HCT116 (cell line): ENCODE data around the gene CAMK1D.
A peak's percentile ranks its signal among the peaks of the same experiment; 100 is the strongest.

Experiments used
- EZH2 ChIP-seq: fragments of 200-600 bp; sonication (generic); IDR thresholded peaks from 2 replicates; pipeline ENCODE4 v1.6.1; 2017; ENCODE audit warnings: antibody characterized with exemption, mixed run types
- EZH2phosphoT487 ChIP-seq: fragments of 200-600 bp; IDR thresholded peaks from 2 replicates; pipeline ENCODE4 v1.6.1; 2018; ENCODE audit warnings: antibody characterized with exemption, borderline replicate concordance
- JUND ChIP-seq: IDR thresholded peaks from 2 replicates; pipeline ENCODE4 v1.6.1; 2012
- POLR2A ChIP-seq: IDR thresholded peaks from 2 replicates; pipeline ENCODE4 v1.7.0; 2011; ENCODE audit warnings: borderline replicate concordance; ENCODE audit not compliant: insufficient read depth, insufficient read length; ENCODE audit errors: extremely low read depth
- POLR2AphosphoS5 ChIP-seq: IDR thresholded peaks from 2 replicates; pipeline ENCODE4 v1.6.1; 2011; ENCODE audit warnings: mild to moderate bottlenecking, low read depth, low read length, moderate library complexity
- RAD21 ChIP-seq: IDR thresholded peaks from 2 replicates; pipeline ENCODE4 v1.6.1; 2012; ENCODE audit warnings: low read depth, mild to moderate bottlenecking
- SIN3A ChIP-seq: IDR thresholded peaks from 2 replicates; pipeline ENCODE4 v1.6.1; 2012; ENCODE audit warnings: low read depth
- SP1 ChIP-seq: IDR thresholded peaks from 2 replicates; pipeline ENCODE4 v1.6.1; 2012; ENCODE audit warnings: low read depth
- SRF ChIP-seq: IDR thresholded peaks from 2 replicates; pipeline ENCODE4 v1.6.1; 2012; ENCODE audit warnings: low read depth
- TF ChIP-seq, protein P1 (sequence below), 3 experiments: fragments of 200-600 bp in 1 of 3; sonication (generic) in 1 of 3; IDR thresholded peaks in 2 of 3; conservative IDR thresholded peaks in 1 of 3; 2 replicates each; pipeline ENCODE4 v1.5.1; 2012 to 2017; ENCODE audit warnings: low read depth in 2 of 3, low read length in 2 of 3, antibody characterized with exemption in 1 of 3, borderline replicate concordance in 1 of 3, control low read depth in 1 of 3, mild to moderate bottlenecking in 1 of 3, mixed read lengths in 1 of 3, mixed run types in 1 of 3, moderate library complexity in 1 of 3; ENCODE audit not compliant: insufficient read depth in 1 of 3
- TF ChIP-seq, protein P2 (sequence below): IDR thresholded peaks from 2 replicates; pipeline ENCODE4 v1.6.1; 2012; ENCODE audit warnings: low read depth
- TF ChIP-seq, protein P3 (sequence below): IDR thresholded peaks from 2 replicates; pipeline ENCODE4 v1.6.1; 2012
- TF ChIP-seq, protein P4 (sequence below): IDR thresholded peaks from 2 replicates; pipeline ENCODE4 v1.6.1; 2012

DNA sequence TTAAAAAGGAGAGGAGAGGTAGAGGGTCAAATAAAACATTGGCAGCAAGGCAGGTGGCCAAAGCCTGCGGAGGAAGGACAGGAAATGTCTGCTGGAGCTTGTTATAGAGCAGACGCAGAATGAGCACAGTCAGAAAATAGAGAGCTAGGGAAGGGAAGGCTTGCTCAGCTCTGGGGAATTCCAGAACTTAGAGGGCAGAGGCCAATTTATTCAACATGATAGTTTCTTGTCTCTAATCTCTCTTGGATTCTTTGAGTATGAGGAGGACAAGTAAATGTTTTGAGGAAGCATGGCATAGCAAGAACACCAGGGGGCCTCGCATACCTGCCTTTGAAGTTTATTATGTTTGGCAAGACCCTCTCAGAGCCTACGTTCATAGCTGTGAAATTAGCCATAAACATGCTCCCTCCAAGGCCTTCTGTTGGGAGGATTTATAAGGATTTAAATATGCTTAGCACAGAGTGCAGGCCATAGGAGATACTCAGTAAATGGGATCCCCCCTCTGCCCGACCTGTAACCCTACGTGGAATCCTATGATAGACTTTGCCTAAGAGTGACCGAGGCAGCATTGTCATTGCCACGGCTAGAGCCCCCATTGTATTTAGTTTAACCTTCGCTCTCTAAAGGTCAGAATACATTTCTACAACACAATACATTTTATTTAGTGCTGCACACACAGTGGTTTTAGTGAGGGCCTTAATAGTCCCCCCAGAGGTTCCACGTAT lies 358.3 kb downstream of the CAMK1D start:
- TF ChIP-seq SIN3A (peak; percentile 20; the same call in 1 of the 2 replicates), SRF (no peak), EZH2 (no peak), SP1 (peak; percentile 73), POLR2AphosphoS5 (peak; percentile 36; the same call in 1 of the 2 replicates), JUND (peak; percentile 53; the same call in 1 of the 2 replicates), EZH2phosphoT487 (no peak), RAD21 (peak; percentile 57), POLR2A (no peak)
- TF ChIP-seq, protein P1, sequence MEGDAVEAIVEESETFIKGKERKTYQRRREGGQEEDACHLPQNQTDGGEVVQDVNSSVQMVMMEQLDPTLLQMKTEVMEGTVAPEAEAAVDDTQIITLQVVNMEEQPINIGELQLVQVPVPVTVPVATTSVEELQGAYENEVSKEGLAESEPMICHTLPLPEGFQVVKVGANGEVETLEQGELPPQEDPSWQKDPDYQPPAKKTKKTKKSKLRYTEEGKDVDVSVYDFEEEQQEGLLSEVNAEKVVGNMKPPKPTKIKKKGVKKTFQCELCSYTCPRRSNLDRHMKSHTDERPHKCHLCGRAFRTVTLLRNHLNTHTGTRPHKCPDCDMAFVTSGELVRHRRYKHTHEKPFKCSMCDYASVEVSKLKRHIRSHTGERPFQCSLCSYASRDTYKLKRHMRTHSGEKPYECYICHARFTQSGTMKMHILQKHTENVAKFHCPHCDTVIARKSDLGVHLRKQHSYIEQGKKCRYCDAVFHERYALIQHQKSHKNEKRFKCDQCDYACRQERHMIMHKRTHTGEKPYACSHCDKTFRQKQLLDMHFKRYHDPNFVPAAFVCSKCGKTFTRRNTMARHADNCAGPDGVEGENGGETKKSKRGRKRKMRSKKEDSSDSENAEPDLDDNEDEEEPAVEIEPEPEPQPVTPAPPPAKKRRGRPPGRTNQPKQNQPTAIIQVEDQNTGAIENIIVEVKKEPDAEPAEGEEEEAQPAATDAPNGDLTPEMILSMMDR (IDR thresholded peaks at IDR 0.05 in 2 of 3, conservative IDR thresholded peaks at IDR 0.05 in 1 of 3; ENCODE audit: borderline replicate concordance in 1 of 3, insufficient read depth in 1 of 3, low read depth in 2 of 3, low read length in 2 of 3), result peak; percentile 33 to 60 (median 57); a peak in 5 of 6 replicates
- TF ChIP-seq, protein P2, sequence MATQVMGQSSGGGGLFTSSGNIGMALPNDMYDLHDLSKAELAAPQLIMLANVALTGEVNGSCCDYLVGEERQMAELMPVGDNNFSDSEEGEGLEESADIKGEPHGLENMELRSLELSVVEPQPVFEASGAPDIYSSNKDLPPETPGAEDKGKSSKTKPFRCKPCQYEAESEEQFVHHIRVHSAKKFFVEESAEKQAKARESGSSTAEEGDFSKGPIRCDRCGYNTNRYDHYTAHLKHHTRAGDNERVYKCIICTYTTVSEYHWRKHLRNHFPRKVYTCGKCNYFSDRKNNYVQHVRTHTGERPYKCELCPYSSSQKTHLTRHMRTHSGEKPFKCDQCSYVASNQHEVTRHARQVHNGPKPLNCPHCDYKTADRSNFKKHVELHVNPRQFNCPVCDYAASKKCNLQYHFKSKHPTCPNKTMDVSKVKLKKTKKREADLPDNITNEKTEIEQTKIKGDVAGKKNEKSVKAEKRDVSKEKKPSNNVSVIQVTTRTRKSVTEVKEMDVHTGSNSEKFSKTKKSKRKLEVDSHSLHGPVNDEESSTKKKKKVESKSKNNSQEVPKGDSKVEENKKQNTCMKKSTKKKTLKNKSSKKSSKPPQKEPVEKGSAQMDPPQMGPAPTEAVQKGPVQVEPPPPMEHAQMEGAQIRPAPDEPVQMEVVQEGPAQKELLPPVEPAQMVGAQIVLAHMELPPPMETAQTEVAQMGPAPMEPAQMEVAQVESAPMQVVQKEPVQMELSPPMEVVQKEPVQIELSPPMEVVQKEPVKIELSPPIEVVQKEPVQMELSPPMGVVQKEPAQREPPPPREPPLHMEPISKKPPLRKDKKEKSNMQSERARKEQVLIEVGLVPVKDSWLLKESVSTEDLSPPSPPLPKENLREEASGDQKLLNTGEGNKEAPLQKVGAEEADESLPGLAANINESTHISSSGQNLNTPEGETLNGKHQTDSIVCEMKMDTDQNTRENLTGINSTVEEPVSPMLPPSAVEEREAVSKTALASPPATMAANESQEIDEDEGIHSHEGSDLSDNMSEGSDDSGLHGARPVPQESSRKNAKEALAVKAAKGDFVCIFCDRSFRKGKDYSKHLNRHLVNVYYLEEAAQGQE, result no peak
- TF ChIP-seq, protein P3, sequence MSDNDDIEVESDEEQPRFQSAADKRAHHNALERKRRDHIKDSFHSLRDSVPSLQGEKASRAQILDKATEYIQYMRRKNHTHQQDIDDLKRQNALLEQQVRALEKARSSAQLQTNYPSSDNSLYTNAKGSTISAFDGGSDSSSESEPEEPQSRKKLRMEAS, result peak; percentile 42; the same call in 1 of the 2 replicates
- TF ChIP-seq, protein P4, sequence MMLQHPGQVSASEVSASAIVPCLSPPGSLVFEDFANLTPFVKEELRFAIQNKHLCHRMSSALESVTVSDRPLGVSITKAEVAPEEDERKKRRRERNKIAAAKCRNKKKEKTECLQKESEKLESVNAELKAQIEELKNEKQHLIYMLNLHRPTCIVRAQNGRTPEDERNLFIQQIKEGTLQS, result no peak
